Islet of Langerhans (tissue), 1 donor: Measurements from ENCODE around the gene ZNF740.
"Not testable (repeated sequence)": the region's sequence is repeated elsewhere in the genome, so short reads cannot be mapped to it uniquely, and the experiment has no call there.

ENCODE experiments used
- FAIRE-seq: peaks from one replicate; lab custom pipeline; 2011; peaks lifted over from hg19 to GRCh38; lab: Jason Lieb, UNC

The ZNF740 gene

GRCh38 chr12:53180220-53180930, at the start of gene ZNF740, which contains the start of gene CSAD:
TSS of gene ZNF740 (plus strand) at chr12:53180722. CDS start at chr12:53181984, 1,262 bp downstream.
TSS of gene CSAD (minus strand) at chr12:53180925. CDS start at chr12:53173470, 7,455 bp downstream.
- no peak for FAIRE-seq

- FAIRE-seq: no peak
Observed at GRCh38 chr12:53131844-53132243, 48.7 kb upstream of the ZNF740 start.

- no peak for FAIRE-seq
Observed at GRCh38 chr12:53133722-53134121, 46.8 kb upstream of the ZNF740 start.

GRCh38 chr12:53143355-53143754, 37.2 kb upstream of the ZNF740 start:
- FAIRE-seq: no peak

GRCh38 chr12:53145383-53146260, 34.9 kb upstream of the ZNF740 start:
- FAIRE-seq: no peak

GRCh38 chr12:53147181-53147580, 33.3 kb upstream of the ZNF740 start:
- no peak for FAIRE-seq

- no peak for FAIRE-seq
Observed at GRCh38 chr12:53147653-53148052, 32.9 kb upstream of the ZNF740 start.

- FAIRE-seq: no peak
Observed at GRCh38 chr12:53151039-53151438, 29.5 kb upstream of the ZNF740 start.

- no peak for FAIRE-seq
Observed at GRCh38 chr12:53152390-53152789, 28.1 kb upstream of the ZNF740 start.

GRCh38 chr12:53159195-53159839, 21.2 kb upstream of the ZNF740 start:
- FAIRE-seq: no peak

GRCh38 chr12:53160000-53160399, 20.5 kb upstream of the ZNF740 start:
- no peak for FAIRE-seq

GRCh38 chr12:53160673-53161072, 19.8 kb upstream of the ZNF740 start:
- no peak for FAIRE-seq

GRCh38 chr12:53161119-53161911, 19.2 kb upstream of the ZNF740 start:
- FAIRE-seq: no peak

- not testable (repeated sequence) for FAIRE-seq
Observed at GRCh38 chr12:53163008-53163407, 17.5 kb upstream of the ZNF740 start.

- FAIRE-seq: no peak
Observed at GRCh38 chr12:53166837-53167236, 13.7 kb upstream of the ZNF740 start.

- no peak for FAIRE-seq
Observed at GRCh38 chr12:53169644-53170043, 10.9 kb upstream of the ZNF740 start.

- no peak for FAIRE-seq
Observed at GRCh38 chr12:53170215-53170614, 10.3 kb upstream of the ZNF740 start.

GRCh38 chr12:53170876-53171724, 9.4 kb upstream of the ZNF740 start:
- no peak for FAIRE-seq

GRCh38 chr12:53171725-53172329, 8.7 kb upstream of the ZNF740 start:
- no peak for FAIRE-seq

- FAIRE-seq: no peak
Observed at GRCh38 chr12:53172352-53172751, 8.2 kb upstream of the ZNF740 start.
